Fibroblast of mammary gland (primary cell): ENCODE results near the gene ABCA6.
"Not testable (repeated sequence)": the region's sequence is repeated elsewhere in the genome, so short reads cannot be mapped to it uniquely, and the experiment has no call there.

ENCODE experiments used
- DNase-seq: peaks from one replicate; pipeline ENCODE4 v3.0.0-alpha.2; 2010; ENCODE audit warnings: low read depth
- H3K4me3 ChIP-seq: 2 replicates; pipeline ENCODE4 v1.5.1; 2011; ENCODE audit warnings: low read depth, mild to moderate bottlenecking, low read length, moderate library complexity; ENCODE audit not compliant: control insufficient read depth
- CTCF ChIP-seq: conservative IDR thresholded peaks from 2 replicates; pipeline ENCODE4 v1.5.1; 2011; ENCODE audit warnings: low read depth, low read length, inconsistent platforms; ENCODE audit not compliant: control insufficient read depth, insufficient read depth

ABCA6 gene

DNA sequence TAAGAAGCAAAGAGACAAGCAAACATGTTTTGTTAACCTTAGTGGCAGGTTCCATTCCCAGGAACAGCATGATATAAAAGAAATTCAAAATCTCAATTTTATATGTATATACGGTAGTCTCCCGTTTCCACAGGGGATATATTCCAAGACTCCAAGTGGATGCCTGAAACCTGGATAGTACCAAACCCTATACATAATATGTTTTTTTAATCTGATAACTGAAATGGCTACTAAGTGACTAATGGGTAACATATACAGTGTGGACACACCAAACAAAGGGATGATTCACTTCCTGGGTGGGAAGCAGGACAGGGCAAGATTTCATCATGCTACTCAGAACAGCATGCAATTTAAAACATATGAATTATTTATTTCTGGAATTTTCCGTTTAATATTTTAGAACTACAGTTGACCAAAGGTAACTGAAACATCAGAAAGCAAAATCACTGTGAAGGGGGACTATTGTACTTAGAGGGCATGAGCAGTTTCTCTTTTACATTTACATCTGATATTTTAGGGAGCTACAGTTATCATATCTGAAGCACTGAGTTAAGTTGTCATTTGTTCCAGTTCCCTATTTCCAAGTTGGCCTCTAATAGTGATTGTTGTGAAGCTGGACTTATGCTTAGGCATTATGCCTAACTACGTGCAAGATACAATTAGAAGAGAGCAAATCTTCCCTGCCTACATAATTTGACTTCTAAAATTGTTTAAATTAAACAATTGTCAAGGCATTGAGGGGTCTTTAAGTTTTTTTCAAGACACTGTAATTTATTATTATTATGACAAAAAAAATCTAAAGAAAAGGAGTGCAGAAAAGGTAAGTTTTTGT is 34.1 kb upstream of the ABCA6 start:
- H3K4me3 ChIP-seq = no peak overlapping the region
- peak; percentile 87 for DNase-seq
- no peak for TF ChIP-seq CTCF

GRCh38 chr17:69175262-69175624 is 33.5 kb upstream of the ABCA6 start:
- DNase-seq = no peak
- no peak overlapping the region for H3K4me3 ChIP-seq
- TF ChIP-seq CTCF = no peak

DNA sequence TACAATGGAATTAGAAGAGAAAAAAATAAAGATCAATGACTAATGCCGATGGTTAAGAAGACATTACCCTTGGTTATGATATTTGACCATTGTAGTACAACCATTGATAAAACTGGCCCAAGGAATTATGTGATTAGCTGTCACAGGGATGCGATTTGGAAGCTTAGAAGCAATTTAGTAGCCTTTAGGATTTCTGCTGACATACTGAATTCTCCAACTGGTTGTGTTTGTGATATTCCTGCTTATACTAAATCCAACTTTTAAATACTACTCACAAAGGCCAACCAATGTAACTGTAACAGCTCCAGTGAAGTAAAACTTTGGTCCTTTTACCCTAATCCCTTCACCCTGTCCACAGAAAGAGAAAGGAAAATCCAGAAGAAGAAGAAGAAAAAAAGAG is 31.4 kb upstream of the ABCA6 start:
- DNase-seq = no peak
- TF ChIP-seq CTCF = no peak
- H3K4me3 ChIP-seq = no peak overlapping the region

- no peak overlapping the region for H3K4me3 ChIP-seq
- peak; percentile 3 for DNase-seq
- TF ChIP-seq CTCF = no peak
These were observed 28.7 kb upstream of the ABCA6 start for GRCh38 chr17:69170377-69170776.

DNA sequence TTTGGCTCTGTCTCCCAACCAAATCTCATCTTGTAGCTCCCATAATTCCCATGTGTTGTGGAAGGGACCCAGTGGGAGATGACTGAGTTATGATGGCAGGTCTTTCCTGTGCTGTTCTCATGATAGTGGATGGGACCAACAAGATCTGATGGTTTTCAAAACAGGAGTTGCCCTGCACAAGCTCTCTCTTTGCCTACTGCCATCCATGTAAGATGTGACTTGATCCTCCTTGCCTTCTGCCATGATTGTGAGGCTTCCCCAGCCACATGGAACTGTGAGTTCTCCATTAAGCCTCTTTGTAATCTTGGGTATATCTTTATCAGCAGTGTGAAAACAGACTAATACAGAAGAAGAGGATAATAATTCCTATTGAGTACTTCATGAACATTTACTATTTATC is 26.9 kb upstream of the ABCA6 start:
- not testable (repeated sequence) for H3K4me3 ChIP-seq, DNase-seq

DNA sequence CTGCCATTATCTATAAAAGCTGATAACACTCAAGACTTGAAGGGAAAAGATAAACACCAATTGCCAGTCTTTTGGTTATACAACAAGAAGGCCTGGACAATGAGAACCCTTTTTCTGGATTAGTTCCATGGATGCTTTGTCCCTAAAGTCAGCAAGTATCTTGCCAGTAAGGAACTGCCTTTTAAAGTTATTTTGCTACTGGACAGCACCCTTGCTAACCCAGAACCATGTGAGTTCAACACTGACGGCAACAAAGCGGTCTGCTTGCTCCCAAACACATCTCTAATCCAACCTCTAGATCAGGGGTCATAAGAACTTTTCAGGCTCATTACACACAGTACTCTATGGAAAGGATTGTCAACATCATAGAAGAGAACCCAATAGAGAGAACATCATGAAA is 25.3 kb upstream of the ABCA6 start:
- TF ChIP-seq CTCF = no peak
- no peak overlapping the region for H3K4me3 ChIP-seq
- no peak for DNase-seq

DNA sequence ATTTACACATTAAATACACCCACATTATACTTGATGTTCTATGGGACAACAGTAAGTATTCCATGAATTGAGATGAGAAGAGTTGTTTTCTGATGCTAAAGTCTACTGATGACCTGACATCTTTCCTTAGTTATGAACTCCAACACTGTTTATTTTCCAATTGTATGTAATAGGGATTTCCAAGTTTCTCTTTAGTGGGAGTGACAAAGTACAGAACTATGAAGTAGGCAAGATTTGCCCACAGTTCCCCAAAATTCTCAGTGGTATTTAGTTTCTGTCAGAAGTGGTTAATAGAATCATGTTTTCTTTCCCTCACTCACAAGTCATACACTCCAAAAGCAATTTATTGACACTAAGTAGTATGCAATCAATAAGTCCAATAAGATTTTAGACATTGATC is 22.5 kb upstream of the ABCA6 start:
- TF ChIP-seq CTCF = no peak
- no peak for DNase-seq
- H3K4me3 ChIP-seq = no peak overlapping the region
